GM23338 (cell line): ENCODE measurements around the gene IGF1. TPM values are rescaled to one million over a fixed set of nuclear protein-coding genes. Genes with fewer than 3 reads are reported as not detected.

ENCODE experiments used
- ATAC-seq: fragments of 200-7000 bp; cut with Tn5 transposase; 3 replicates; pipeline ENCODE4 v1.9.1; 2020
- DNase-seq: peaks from one replicate; pipeline ENCODE4 v3.0.0-alpha.2; 2015; ENCODE audit warnings: low spot score
- H2AFZ ChIP-seq: fragments of 200-600 bp; sonication (generic); 2 replicates; pipeline ENCODE4 v1.8.0; 2016; ENCODE audit warnings: antibody characterized with exemption, mild to moderate bottlenecking, moderate library complexity
- H3F3A ChIP-seq: fragments of 200-600 bp; sonication (generic); replicated peaks from 2 replicates; pipeline ENCODE4 v1.8.0; 2017; ENCODE audit warnings: antibody characterized with exemption, mixed run types, low read depth
- H3K27ac ChIP-seq: fragments of 200-600 bp; sonication (generic); 2 replicates; pipeline ENCODE4 v1.6.1; 2016; ENCODE audit warnings: low read depth
- H3K27me3 ChIP-seq: fragments of 200-600 bp; sonication (generic); 2 replicates; pipeline ENCODE4 v1.8.0; 2016; ENCODE audit warnings: mild to moderate bottlenecking, mixed run types, moderate library complexity; ENCODE audit not compliant: insufficient read depth
- H3K36me3 ChIP-seq: fragments of 200-600 bp; sonication (generic); 2 replicates; pipeline ENCODE4 v1.8.0; 2016; ENCODE audit warnings: mild to moderate bottlenecking; ENCODE audit not compliant: insufficient read depth
- H3K4me1 ChIP-seq: fragments of 200-600 bp; sonication (generic); 2 replicates; pipeline ENCODE4 v1.8.0; 2016; ENCODE audit warnings: mild to moderate bottlenecking, moderate library complexity; ENCODE audit not compliant: insufficient read depth
- H3K4me2 ChIP-seq: fragments of 200-600 bp; sonication (generic); 2 replicates; pipeline ENCODE4 v1.7.1; 2017; ENCODE audit warnings: mixed run types
- H3K4me3 ChIP-seq: fragments of 200-600 bp; sonication (generic); 2 replicates; pipeline ENCODE4 v1.6.1; 2016; ENCODE audit warnings: mixed run types
- H3K79me2 ChIP-seq: fragments of 200-600 bp; sonication (generic); replicated peaks from 2 replicates; pipeline ENCODE4 v1.8.0; 2017; ENCODE audit warnings: mild to moderate bottlenecking; ENCODE audit not compliant: insufficient read depth
- H3K9me2 ChIP-seq: fragments of 200-600 bp; sonication (generic); 2 replicates; pipeline ENCODE4 v1.8.0; 2017; ENCODE audit not compliant: insufficient read depth
- H4K20me1 ChIP-seq: fragments of 200-600 bp; sonication (generic); replicated peaks from 2 replicates; pipeline ENCODE4 v1.8.0; 2017; ENCODE audit warnings: mild to moderate bottlenecking; ENCODE audit not compliant: insufficient read depth
- H3K27ac Mint-ChIP-seq: 2 replicates; pipeline ENCODE4 v1.8.0; 2020; ENCODE audit warnings: inconsistent platforms, mild to moderate bottlenecking, moderate library complexity, mixed read lengths
- H3K27me3 Mint-ChIP-seq: 3 replicates; pipeline ENCODE4 v1.8.0; 2022; ENCODE audit warnings: low read depth, mild to moderate bottlenecking, moderate library complexity, mixed read lengths, inconsistent platforms; ENCODE audit not compliant: insufficient read depth, poor library complexity
- H3K36me3 Mint-ChIP-seq: 3 replicates; pipeline ENCODE4 v1.8.0; 2021; ENCODE audit warnings: low read depth, mild to moderate bottlenecking, inconsistent platforms, moderate library complexity, mixed read lengths
- H3K4me1 Mint-ChIP-seq: 3 replicates; pipeline ENCODE4 v1.8.0; 2020; ENCODE audit warnings: mild to moderate bottlenecking, inconsistent platforms, mixed read lengths
- H3K4me3 Mint-ChIP-seq: 3 replicates; pipeline ENCODE4 v1.8.0; 2021; ENCODE audit warnings: moderate library complexity, mild to moderate bottlenecking, inconsistent platforms, mixed read lengths
- H3K9me3 Mint-ChIP-seq: 3 replicates; pipeline ENCODE4 v1.8.0; 2020; ENCODE audit warnings: moderate library complexity, mild to moderate bottlenecking, inconsistent platforms, mixed read lengths
- CREB1 ChIP-seq: fragments of 250-450 bp; sonication (Bioruptor Pico); IDR thresholded peaks from 2 replicates; pipeline ENCODE4 v1.5.0; 2020; ENCODE audit warnings: low read depth, mild to moderate bottlenecking, moderate library complexity
- EZH2 ChIP-seq: fragments of 200-600 bp; sonication (generic); IDR thresholded peaks from one replicate; pipeline ENCODE4 v1.8.0; 2017; ENCODE audit warnings: antibody characterized with exemption, mild to moderate bottlenecking, low read depth; ENCODE audit not compliant: unreplicated experiment
- EZH2phosphoT487 ChIP-seq: fragments of 200-600 bp; sonication (generic); IDR thresholded peaks from one replicate; pipeline ENCODE4 v1.8.1; 2018; ENCODE audit warnings: antibody characterized with exemption; ENCODE audit not compliant: unreplicated experiment
- JUNB ChIP-seq: IDR thresholded peaks from one replicate; pipeline ENCODE4 v1.6.1; 2016; ENCODE audit warnings: antibody characterized with exemption; ENCODE audit not compliant: unreplicated experiment
- NANOG ChIP-seq: IDR thresholded peaks from 2 replicates; pipeline ENCODE4 v1.6.1; 2016; ENCODE audit warnings: antibody characterized with exemption, borderline replicate concordance
- POLR2AphosphoS5 ChIP-seq: IDR thresholded peaks from 2 replicates; pipeline ENCODE4 v1.6.1; 2016; ENCODE audit warnings: antibody characterized with exemption, low read depth
- STAT1 ChIP-seq: IDR thresholded peaks from one replicate; pipeline ENCODE4 v1.6.1; 2016; ENCODE audit warnings: antibody characterized with exemption; ENCODE audit not compliant: unreplicated experiment
- ZNF114 ChIP-seq: fragments of 250-450 bp; sonication (Bioruptor Pico); IDR thresholded peaks from 2 replicates; pipeline ENCODE4 v1.5.0; 2020; ENCODE audit warnings: mild to moderate bottlenecking, moderate library complexity
- ZNF331 ChIP-seq: fragments of 250-450 bp; sonication (Bioruptor Pico); IDR thresholded peaks from 2 replicates; pipeline ENCODE4 v1.5.0; 2020; ENCODE audit warnings: low read depth, mild to moderate bottlenecking, moderate library complexity
- polyA plus RNA-seq: library from polyadenylated mRNA; unstranded; fragments of >200 nt; fragmentation: Nextera tagmentation; extraction: Ambion mirVana; gene quantifications from 2 replicates; pipeline ENCODE4 v1.2.1, GENCODE V29; 2016
- total RNA-seq: library from RNA; depleted of rRNA; stranded (reverse); fragments of >200 nt; shearing (Covaris generic); gene quantifications from 2 replicates; pipeline ENCODE4 v1.2.3, GENCODE V29; 2014
- TF ChIP-seq, protein P1 (sequence below): IDR thresholded peaks from one replicate; pipeline ENCODE4 v1.6.1; 2018; ENCODE audit warnings: antibody characterized with exemption; ENCODE audit not compliant: unreplicated experiment
- TF ChIP-seq, protein P2 (sequence below): IDR thresholded peaks from 2 replicates; pipeline ENCODE4 v1.6.1; 2016; ENCODE audit warnings: antibody characterized with exemption
- TF ChIP-seq, protein P3 (sequence below), 2 experiments: fragments of 200-600 bp in 1 of 2; sonication (generic) in 1 of 2; conservative IDR thresholded peaks; 2 replicates each; pipeline versions ENCODE4 v1.5.1 to v1.6.1; 2016 to 2017; ENCODE audit warnings: antibody characterized with exemption in 2 of 2, low read depth in 2 of 2, mild to moderate bottlenecking in 2 of 2, moderate library complexity in 1 of 2
- TF ChIP-seq, protein P4 (sequence below): fragments of 250-450 bp; sonication (Bioruptor Pico); IDR thresholded peaks from 2 replicates; pipeline ENCODE4 v1.5.0; 2020; ENCODE audit warnings: mild to moderate bottlenecking, moderate library complexity

Gene IGF1
- total and polyA plus RNA-seq, 2 experiments from 2014 or later, result 0.29 TPM; not detected in 1

DNA sequence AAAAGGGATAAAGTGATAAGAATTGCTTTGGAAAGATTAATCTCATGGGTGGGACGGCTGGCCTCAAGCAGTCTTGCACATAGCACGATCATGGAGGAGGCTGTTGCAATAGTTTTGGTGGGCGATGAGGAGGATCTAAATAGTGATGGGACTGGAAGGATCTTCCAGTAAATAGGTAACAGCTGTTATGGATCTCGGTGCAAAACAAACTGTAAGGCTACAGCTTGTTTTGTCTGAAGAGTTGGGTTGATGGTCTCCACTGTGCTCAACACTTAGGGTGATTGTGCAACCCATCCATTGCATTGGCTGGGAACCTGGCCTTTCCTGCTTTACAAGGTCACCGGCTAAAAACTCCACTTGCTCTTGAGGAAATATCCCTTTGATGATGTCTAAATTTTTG is 21.0 kb downstream of the IGF1 start:
- H3K9me2 ChIP-seq, result no peaks in the 10 kb centered on the region
- DNase-seq (no peak), ATAC-seq (no peak)
- no peaks in the 10 kb centered on the region for H3K27me3 ChIP-seq
- no peaks in the 10 kb centered on the region for H4K20me1 ChIP-seq
- Mint-ChIP-seq H3K9me3 (no peaks in the 10 kb centered on the region), H3K4me1 (peaks cover 17% of the 10 kb centered on the region; the same call in 2 of the 3 replicates), H3K4me3 (no peak overlapping the region), H3K27ac (no peak overlapping the region), H3K27me3 (no peaks in the 10 kb centered on the region), H3K36me3 (no peaks in the 10 kb centered on the region)
- no peak overlapping the region for H2AFZ ChIP-seq
- TF ChIP-seq ZNF114 (CRISPR knock-in tag) (no peak), ZNF331 (CRISPR knock-in tag) (no peak), NANOG (no peak), STAT1 (no peak), EZH2 (no peak), POLR2AphosphoS5 (no peak), EZH2phosphoT487 (no peak), CREB1 (CRISPR knock-in tag) (no peak), JUNB (no peak)
- TF ChIP-seq, protein P1, sequence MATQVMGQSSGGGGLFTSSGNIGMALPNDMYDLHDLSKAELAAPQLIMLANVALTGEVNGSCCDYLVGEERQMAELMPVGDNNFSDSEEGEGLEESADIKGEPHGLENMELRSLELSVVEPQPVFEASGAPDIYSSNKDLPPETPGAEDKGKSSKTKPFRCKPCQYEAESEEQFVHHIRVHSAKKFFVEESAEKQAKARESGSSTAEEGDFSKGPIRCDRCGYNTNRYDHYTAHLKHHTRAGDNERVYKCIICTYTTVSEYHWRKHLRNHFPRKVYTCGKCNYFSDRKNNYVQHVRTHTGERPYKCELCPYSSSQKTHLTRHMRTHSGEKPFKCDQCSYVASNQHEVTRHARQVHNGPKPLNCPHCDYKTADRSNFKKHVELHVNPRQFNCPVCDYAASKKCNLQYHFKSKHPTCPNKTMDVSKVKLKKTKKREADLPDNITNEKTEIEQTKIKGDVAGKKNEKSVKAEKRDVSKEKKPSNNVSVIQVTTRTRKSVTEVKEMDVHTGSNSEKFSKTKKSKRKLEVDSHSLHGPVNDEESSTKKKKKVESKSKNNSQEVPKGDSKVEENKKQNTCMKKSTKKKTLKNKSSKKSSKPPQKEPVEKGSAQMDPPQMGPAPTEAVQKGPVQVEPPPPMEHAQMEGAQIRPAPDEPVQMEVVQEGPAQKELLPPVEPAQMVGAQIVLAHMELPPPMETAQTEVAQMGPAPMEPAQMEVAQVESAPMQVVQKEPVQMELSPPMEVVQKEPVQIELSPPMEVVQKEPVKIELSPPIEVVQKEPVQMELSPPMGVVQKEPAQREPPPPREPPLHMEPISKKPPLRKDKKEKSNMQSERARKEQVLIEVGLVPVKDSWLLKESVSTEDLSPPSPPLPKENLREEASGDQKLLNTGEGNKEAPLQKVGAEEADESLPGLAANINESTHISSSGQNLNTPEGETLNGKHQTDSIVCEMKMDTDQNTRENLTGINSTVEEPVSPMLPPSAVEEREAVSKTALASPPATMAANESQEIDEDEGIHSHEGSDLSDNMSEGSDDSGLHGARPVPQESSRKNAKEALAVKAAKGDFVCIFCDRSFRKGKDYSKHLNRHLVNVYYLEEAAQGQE, result no peak
- TF ChIP-seq, protein P2, sequence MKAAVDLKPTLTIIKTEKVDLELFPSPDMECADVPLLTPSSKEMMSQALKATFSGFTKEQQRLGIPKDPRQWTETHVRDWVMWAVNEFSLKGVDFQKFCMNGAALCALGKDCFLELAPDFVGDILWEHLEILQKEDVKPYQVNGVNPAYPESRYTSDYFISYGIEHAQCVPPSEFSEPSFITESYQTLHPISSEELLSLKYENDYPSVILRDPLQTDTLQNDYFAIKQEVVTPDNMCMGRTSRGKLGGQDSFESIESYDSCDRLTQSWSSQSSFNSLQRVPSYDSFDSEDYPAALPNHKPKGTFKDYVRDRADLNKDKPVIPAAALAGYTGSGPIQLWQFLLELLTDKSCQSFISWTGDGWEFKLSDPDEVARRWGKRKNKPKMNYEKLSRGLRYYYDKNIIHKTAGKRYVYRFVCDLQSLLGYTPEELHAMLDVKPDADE, result no peak
- TF ChIP-seq, protein P3, sequence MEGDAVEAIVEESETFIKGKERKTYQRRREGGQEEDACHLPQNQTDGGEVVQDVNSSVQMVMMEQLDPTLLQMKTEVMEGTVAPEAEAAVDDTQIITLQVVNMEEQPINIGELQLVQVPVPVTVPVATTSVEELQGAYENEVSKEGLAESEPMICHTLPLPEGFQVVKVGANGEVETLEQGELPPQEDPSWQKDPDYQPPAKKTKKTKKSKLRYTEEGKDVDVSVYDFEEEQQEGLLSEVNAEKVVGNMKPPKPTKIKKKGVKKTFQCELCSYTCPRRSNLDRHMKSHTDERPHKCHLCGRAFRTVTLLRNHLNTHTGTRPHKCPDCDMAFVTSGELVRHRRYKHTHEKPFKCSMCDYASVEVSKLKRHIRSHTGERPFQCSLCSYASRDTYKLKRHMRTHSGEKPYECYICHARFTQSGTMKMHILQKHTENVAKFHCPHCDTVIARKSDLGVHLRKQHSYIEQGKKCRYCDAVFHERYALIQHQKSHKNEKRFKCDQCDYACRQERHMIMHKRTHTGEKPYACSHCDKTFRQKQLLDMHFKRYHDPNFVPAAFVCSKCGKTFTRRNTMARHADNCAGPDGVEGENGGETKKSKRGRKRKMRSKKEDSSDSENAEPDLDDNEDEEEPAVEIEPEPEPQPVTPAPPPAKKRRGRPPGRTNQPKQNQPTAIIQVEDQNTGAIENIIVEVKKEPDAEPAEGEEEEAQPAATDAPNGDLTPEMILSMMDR (conservative IDR thresholded peaks at IDR 0.05; ENCODE audit: low read depth in 2 of 2), result no peak
- TF ChIP-seq, protein P4, sequence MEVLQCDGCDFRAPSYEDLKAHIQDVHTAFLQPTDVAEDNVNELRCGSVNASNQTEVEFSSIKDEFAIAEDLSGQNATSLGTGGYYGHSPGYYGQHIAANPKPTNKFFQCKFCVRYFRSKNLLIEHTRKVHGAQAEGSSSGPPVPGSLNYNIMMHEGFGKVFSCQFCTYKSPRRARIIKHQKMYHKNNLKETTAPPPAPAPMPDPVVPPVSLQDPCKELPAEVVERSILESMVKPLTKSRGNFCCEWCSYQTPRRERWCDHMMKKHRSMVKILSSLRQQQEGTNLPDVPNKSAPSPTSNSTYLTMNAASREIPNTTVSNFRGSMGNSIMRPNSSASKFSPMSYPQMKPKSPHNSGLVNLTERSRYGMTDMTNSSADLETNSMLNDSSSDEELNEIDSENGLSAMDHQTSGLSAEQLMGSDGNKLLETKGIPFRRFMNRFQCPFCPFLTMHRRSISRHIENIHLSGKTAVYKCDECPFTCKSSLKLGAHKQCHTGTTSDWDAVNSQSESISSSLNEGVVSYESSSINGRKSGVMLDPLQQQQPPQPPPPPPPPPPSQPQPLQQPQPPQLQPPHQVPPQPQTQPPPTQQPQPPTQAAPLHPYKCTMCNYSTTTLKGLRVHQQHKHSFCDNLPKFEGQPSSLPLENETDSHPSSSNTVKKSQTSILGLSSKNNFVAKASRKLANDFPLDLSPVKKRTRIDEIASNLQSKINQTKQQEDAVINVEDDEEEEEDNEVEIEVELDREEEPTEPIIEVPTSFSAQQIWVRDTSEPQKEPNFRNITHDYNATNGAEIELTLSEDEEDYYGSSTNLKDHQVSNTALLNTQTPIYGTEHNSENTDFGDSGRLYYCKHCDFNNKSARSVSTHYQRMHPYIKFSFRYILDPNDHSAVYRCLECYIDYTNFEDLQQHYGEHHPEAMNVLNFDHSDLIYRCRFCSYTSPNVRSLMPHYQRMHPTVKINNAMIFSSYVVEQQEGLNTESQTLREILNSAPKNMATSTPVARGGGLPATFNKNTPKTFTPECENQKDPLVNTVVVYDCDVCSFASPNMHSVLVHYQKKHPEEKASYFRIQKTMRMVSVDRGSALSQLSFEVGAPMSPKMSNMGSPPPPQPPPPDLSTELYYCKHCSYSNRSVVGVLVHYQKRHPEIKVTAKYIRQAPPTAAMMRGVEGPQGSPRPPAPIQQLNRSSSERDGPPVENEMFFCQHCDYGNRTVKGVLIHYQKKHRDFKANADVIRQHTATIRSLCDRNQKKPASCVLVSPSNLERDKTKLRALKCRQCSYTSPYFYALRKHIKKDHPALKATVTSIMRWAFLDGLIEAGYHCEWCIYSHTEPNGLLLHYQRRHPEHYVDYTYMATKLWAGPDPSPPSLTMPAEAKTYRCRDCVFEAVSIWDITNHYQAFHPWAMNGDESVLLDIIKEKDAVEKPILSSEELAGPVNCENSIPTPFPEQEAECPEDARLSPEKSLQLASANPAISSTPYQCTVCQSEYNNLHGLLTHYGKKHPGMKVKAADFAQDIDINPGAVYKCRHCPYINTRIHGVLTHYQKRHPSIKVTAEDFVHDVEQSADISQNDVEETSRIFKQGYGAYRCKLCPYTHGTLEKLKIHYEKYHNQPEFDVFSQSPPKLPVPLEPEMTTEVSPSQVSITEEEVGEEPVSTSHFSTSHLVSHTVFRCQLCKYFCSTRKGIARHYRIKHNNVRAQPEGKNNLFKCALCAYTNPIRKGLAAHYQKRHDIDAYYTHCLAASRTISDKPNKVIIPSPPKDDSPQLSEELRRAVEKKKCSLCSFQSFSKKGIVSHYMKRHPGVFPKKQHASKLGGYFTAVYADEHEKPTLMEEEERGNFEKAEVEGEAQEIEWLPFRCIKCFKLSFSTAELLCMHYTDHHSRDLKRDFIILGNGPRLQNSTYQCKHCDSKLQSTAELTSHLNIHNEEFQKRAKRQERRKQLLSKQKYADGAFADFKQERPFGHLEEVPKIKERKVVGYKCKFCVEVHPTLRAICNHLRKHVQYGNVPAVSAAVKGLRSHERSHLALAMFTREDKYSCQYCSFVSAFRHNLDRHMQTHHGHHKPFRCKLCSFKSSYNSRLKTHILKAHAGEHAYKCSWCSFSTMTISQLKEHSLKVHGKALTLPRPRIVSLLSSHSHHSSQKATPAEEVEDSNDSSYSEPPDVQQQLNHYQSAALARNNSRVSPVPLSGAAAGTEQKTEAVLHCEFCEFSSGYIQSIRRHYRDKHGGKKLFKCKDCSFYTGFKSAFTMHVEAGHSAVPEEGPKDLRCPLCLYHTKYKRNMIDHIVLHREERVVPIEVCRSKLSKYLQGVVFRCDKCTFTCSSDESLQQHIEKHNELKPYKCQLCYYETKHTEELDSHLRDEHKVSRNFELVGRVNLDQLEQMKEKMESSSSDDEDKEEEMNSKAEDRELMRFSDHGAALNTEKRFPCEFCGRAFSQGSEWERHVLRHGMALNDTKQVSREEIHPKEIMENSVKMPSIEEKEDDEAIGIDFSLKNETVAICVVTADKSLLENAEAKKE (CRISPR knock-in tag), result no peak
- H3K4me3 ChIP-seq, result no peak overlapping the region
- no peaks in the 10 kb centered on the region for H3F3A ChIP-seq
- H3K4me2 ChIP-seq, result no peak overlapping the region
- H3K27ac ChIP-seq, result no peak overlapping the region
- no peaks in the 10 kb centered on the region for H3K36me3 ChIP-seq
- no peaks in the 10 kb centered on the region for H3K79me2 ChIP-seq
- peaks cover 10% of the 10 kb centered on the region; the same call in 1 of the 2 replicates for H3K4me1 ChIP-seq
